Epithelial cell of proximal tubule (primary cell): ENCODE measurements around the gene ALOXE3. TPM values are rescaled to one million over a fixed set of nuclear protein-coding genes. Genes with fewer than 3 reads are reported as not detected.

Source experiments
- DNase-seq: peaks from one replicate; pipeline ENCODE4 v3.0.0-alpha.2; 2011; ENCODE audit warnings: low read depth
- H3K4me3 ChIP-seq: 2 replicates; pipeline ENCODE4 v1.5.1; 2011; ENCODE audit warnings: low read depth, mild to moderate bottlenecking, low read length
- total RNA-seq: library from RNA; depleted of rRNA; stranded (reverse); fragments of >200 nt; gene quantifications from 2 replicates; pipeline ENCODE4 v1.2.3, GENCODE V29; 2015
- TF ChIP-seq, protein P1 (sequence below): conservative IDR thresholded peaks from 2 replicates; pipeline ENCODE4 v1.5.1; 2012; ENCODE audit warnings: low read depth, mild to moderate bottlenecking, low read length

ALOXE3 gene
- total RNA-seq, 1 donor from 2014 or later, result not detected

DNA sequence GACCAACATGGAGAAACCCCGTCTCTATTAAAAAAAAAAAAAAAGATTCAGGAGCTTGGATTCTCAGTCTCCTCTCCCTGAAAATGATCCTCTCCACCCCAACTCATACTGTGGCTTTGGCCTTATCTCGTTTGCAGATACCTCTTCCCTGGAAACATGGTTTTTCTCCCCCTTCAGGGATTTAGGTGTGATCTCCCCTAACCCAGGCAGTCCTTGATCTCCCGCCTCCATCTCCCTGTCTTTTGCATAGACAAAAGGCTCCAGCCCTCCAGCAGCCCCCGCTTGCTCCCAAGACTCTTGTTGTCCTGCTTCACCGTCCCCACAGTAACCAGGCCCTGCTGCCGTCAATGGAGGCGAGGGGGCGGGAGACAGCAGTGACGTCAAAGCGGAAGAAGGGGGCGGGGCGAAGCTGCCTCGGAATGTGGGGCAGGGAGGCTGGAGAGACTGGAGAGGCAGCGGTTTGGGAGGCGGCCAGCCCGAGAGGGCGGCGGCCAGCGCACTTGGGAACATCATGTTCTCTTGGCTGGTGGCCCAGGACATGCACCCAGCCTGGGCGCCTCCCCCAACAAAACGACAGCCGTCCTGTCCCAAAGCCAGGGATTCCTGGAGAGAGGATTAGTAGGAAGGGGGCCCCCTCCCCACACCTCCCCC, 35.8 kb upstream of the ALOXE3 start:
- peak overlapping the region; percentile 90 for H3K4me3 ChIP-seq
- peak; percentile 76 for DNase-seq
- TF ChIP-seq, protein P1, sequence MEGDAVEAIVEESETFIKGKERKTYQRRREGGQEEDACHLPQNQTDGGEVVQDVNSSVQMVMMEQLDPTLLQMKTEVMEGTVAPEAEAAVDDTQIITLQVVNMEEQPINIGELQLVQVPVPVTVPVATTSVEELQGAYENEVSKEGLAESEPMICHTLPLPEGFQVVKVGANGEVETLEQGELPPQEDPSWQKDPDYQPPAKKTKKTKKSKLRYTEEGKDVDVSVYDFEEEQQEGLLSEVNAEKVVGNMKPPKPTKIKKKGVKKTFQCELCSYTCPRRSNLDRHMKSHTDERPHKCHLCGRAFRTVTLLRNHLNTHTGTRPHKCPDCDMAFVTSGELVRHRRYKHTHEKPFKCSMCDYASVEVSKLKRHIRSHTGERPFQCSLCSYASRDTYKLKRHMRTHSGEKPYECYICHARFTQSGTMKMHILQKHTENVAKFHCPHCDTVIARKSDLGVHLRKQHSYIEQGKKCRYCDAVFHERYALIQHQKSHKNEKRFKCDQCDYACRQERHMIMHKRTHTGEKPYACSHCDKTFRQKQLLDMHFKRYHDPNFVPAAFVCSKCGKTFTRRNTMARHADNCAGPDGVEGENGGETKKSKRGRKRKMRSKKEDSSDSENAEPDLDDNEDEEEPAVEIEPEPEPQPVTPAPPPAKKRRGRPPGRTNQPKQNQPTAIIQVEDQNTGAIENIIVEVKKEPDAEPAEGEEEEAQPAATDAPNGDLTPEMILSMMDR, result no peak

DNA sequence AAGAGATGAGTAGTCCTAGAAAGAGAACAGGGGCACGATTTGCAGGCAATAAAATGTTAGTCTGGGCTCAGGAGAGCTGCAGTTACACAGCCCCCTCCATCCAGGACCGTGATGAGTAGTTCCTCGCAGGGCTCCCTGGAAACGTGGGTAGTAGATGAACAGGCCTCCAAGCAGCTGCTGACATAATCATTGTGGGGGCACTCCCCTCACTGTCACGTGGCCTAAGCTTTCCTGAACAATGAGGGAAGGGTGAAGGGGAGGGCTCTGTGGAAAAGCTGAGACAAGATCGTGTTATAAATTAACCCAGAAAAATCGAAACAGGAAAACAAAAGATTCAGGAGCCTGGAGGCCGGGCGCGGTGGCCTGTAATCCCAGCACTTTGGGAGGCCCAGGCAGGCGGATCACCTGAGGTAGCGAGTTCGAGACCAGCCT, 35.2 kb upstream of the ALOXE3 start:
- H3K4me3 ChIP-seq, result peak overlapping the region; percentile 90
- peak; percentile 94 for DNase-seq
- TF ChIP-seq, protein P1, result no peak

DNA sequence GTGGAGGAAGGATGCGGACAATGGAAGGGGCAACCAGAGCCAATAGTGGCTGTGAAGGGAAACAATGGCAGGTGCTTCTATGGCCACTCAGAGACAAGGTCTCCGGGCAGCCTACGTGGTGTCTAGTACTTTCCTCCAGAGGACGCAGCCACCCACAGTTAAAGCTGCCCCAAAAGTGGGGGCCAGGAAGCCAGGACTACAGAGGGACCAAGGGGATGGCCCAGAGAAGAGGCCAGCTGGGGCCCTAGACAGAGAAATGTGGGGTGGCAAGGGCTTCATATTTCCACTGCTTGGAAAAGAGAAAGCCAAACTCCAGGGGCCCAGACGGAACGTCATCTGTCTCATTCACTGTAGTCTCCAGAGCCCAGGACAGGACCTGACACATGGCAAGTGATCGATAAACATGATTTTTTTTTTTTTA, 34.7 kb upstream of the ALOXE3 start:
- peak overlapping the region; percentile 93 for H3K4me3 ChIP-seq
- TF ChIP-seq, protein P1, result no peak
- DNase-seq, result no peak

- H3K4me3 ChIP-seq, result peak within 1 kb of the TSS; percentile 93
- TF ChIP-seq, protein P1, result no peak
- DNase-seq, result peak; percentile 59
These were observed 33.9 kb upstream of the ALOXE3 start, which contains the start of gene PER1 for GRCh38 chr17:8152112-8152775. Gene PER1, minus strand, starts transcription at chr17:8152404. Its CDS starts 1,698 bp downstream, at chr17:8150706.

- TF ChIP-seq, protein P1, result no peak
- no peak for DNase-seq
- peak overlapping the region; percentile 93 for H3K4me3 ChIP-seq
These were observed 33.4 kb upstream of the ALOXE3 start for GRCh38 chr17:8151641-8152111.

DNA sequence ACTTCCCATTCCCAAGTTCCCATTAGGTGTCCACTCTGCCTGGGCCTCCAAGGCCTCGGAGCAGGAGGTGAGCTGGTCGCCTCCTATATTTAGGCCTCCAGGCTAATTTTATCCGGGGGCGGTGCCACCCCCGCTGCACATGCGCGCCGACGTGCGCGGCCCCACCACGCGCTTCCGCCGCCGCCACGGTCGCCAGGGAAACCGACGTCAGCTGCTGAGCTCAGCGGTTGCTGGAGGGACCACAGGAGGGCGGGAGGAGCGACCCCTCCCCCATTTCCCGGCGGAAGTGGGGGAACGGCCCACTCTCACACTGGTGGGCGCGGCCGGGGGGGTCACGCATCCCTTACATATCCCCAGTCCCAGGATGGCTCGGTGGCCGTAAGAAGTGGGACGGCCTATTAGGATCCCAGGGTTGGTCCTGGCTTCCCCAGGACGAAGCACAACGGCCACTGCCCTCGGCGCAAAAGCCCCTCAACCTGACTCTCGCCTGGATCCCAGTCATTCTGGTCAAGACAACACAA, 32.9 kb upstream of the ALOXE3 start:
- no peak for DNase-seq
- TF ChIP-seq, protein P1, result no peak
- H3K4me3 ChIP-seq, result peak overlapping the region; percentile 93
